ENCODE data around the gene PLEKHA6. TPM values are rescaled to one million over a fixed set of nuclear protein-coding genes. Genes with fewer than 3 reads are reported as not detected.

Gene PLEKHA6
- total RNA-seq, 1 donor from 2014 or later: 11.0 TPM

DNA sequence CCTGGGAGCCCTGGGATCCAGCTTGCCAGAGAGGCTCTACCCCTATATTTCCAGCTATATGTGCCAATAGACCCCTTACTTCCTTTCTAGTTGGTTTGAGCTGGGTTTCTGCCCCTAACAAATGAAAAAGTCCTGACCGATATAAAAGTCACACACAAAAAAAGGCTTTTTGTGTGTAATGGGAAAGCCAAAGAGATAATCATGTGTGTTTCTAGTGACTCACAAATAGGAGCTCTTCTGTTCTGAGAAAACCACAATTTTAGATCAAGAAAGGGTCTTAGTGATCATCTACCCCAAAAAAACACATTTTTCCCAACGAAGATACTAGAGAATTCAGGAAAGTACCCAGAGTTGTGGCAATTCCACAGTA lies 23.0 kb upstream of the PLEKHA6 start:
- FAIRE-seq (no peak), DNase-seq (ENCODE audit: low spot score in 2 of 2) (no peak)

DNA sequence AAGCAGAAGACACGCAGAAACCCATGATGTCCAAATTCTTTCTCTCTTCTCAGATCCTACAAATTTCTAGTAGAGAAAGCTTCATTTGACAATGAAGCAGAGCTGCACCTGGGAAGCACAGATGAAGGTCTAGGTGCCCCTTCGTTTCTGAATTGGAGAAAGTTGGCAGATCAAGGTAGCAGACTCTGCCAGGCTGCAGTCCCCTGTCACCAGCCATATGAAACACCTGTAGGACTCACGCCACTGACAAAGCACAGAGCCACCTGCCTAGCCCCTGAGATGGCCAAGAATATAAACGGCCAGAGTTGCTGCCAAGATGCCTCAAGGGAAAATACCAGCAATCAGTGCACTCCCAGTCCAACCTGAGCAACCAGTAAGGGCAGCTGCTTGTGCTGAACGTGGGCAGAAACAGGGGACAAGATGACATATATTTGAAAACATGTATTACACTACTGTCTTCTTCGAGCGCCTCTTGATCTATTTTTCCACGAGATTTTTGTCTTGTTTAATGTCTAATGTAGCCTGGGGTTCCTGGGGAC lies 20.6 kb upstream of the PLEKHA6 start:
- FAIRE-seq (no peak), DNase-seq (ENCODE audit: low spot score in 2 of 2) (no peak)

DNA sequence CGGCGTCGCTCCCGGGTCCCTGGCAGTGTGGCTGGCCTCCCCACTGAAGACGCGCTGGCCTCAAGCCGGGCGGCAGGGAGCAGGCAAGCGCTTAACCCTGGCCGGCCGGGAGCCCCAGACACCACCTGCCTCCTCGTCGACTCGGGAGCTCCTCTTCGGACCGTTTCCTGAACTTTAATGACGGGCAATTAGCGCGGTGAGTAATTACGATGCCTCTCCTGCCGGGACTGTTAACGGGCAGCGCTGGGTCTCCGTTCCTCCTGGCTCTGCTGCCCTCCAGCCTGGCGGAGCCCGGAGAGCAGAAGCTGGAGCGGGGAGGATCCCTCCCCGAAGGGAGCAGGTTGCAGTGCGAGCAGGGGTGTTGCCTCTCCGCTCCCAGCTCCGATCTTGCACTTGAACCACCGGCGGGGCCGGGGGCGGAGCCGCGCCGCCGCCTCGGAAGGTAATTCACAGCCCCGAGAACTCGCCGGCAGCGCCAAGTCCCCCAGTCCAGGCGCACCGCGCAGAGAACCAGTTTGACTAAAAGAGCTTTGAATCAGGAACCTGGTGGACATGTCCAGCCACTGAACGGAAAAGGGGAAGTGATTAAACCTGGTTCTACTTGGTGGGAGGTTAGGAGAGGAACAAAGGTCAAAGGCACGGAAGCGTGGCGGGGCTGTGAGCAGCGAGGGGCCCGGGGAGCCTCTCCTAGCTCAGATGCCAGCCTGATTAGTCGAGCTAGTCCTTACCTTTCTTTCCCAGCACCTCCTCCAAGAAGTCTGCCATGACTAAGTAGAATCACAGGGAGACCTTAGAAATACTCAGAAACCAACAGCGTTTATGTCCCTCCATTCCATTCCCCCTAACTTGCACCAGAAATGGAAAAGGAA lies 18.3 kb upstream of the PLEKHA6 start:
- DNase-seq (ENCODE audit: low spot score in 2 of 2): peak in 1 of 2 donors; percentile 59

DNA sequence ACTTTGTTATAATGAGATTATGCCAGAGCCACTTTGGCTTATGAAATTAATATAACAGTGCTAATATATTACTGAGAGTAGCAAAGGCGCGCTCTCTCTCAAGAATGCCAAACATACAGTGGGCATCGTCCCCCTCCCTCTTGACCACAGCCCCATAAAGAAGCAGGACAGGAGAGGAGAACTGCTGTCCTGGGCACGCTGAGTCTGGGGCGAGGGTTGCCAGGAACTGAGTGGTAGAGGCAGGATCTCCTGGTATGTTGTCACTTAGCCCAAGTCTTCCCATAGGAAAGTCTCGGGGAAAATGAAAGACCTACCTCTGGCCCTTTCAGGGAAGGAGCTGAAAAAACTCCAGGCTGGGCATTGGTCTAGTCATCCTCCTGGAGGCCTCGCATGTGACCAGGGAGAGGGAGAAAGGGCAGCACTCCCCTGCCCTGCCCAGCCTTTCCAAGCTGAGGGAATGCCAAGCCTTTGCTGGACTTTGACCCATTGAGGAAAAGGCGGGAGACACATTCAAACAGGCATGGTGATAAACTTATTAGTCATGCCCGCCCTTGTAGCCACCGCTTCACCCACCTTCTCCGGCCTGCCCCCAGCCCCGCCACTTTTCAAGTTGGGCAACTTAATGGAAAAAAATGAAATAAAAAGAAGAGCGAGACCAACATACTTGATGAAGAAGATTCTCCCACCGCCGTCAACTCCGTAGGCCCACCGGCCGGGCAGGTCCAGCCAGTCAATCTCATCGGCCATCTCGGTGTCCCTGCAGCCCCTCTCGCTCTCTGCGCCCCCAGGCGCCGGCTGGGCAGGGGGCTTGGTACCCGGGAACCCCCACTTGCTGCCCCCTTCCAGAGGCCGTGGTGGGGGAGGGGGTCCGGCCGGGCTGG lies 17.4 kb upstream of the PLEKHA6 start:
- FAIRE-seq (no peak), DNase-seq (ENCODE audit: low spot score in 2 of 2) (no peak)

More for the DNA sequence above, 18.3 kb upstream of the PLEKHA6 start:
- no peak for FAIRE-seq

DNA sequence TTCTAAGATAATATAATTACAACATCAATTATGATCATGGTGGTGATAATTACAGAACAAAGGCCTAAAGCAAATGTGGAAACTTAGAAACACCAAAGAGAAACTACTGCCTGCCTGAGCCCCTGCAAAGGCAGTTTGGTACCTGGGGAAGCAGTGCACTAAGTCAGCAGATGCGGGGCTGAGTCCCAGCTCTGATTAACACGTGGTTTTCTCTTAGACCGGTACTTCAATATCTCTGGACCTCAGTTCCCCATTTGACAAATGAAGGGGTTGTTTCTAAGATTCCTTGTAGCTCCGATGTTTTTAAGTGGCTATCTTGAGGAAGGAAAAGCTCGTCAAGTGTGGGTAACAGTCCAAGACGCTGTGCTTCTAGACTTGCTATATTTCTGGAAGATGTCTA lies 16.7 kb upstream of the PLEKHA6 start:
- FAIRE-seq (no peak), DNase-seq (ENCODE audit: low spot score in 2 of 2) (no peak)

DNA sequence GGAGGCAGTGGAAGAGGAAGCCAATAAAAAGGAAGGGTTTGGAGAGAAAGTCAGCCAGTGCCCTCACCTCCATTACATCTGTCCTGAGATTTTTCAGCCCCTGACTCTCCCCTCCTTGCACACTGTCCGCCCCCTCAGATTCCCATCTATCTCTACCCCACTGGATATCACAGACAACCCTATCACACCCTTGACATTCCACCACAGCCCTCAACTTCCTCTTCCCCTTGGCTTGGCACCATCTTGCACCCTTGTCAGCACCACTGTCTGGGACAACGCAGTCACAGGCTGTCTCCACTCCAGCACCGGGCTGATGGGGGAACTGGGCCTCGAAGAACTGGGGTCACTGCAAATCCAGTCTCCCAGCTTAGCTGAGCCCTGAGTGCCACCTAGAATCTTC lies 14.2 kb upstream of the PLEKHA6 start:
- DNase-seq (ENCODE audit: low spot score in 2 of 2): no peak
- FAIRE-seq: no peak

DNA sequence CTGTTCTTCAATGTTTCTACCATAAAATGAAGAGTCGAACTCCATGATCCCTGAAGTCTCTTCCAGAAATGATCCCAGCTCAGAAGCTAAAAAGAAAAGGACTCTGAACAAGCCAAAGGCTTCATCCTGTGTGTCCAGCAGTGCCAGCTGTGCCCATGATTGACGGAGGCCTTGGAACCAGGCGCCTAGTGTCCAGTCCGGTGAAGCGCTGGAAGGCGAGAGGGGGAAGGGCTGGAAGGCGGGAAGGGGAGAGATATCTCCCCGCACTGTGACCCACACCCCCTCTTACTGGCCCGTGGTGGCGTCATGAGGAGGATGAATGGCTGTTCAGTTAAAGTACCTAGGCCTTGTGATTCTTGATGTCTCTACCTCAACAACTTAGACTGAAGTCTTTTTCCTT lies 10.4 kb upstream of the PLEKHA6 start:
- FAIRE-seq (no peak), DNase-seq (ENCODE audit: low spot score in 2 of 2) (no peak)

DNA sequence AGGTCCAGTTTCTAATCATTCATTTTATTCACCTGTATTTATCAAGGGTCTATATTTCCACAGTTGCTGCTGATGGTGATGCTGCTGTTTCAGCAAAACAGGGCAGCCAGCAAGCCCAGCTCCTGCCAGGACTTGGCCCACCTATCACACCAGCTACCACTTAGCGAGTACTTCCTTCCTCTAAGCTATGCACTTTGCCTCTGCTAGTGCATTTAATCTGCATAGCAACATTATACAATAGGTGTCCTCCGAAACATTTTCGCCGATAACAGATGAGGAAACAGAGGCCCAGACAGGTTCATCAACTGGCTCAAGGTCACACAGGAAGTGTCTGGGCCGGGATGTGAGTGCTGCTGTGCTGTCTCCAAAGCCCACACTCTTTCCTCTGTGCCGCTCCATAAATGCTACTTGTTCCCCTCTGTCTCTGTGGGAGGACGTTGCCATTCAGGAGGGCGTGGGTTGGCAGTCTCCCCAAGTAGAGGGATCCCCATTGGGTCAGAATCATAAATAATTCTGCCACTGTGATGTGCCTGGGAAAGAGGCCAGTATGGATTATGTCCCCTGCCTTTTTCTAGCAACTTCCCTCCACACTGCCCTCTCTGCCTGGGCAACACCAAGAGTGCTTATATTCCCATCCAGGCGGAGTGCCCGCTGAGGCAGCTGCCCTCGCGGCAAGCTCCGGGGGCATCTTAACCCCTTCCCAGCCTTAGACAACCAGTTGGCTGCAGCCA lies 9.4 kb upstream of the PLEKHA6 start:
- no peak for FAIRE-seq

DNA sequence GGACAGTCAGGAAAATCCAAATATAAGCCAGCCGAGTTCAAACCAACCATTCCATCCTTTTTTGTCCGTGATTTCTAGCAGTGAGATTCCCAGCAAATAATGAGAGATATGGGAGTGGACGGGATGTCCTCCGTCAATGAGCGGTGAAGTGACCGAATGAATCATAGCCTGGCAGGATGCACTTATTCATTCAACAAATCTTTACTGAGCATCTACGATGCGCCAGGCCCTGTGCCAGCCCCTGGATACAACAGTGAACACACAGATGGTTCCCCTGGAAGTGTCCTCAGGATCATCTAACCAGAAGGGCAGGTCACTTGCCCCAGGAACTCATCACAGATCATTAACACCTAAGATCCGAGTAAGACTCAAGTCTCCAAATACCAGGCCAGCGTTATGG lies 8.2 kb upstream of the PLEKHA6 start:
- FAIRE-seq (no peak), DNase-seq (ENCODE audit: low spot score in 2 of 2) (no peak)

More for the DNA sequence above, 9.4 kb upstream of the PLEKHA6 start:
- peak in 1 of 2 donors; percentile 64 for DNase-seq (ENCODE audit: low spot score in 2 of 2)

DNA sequence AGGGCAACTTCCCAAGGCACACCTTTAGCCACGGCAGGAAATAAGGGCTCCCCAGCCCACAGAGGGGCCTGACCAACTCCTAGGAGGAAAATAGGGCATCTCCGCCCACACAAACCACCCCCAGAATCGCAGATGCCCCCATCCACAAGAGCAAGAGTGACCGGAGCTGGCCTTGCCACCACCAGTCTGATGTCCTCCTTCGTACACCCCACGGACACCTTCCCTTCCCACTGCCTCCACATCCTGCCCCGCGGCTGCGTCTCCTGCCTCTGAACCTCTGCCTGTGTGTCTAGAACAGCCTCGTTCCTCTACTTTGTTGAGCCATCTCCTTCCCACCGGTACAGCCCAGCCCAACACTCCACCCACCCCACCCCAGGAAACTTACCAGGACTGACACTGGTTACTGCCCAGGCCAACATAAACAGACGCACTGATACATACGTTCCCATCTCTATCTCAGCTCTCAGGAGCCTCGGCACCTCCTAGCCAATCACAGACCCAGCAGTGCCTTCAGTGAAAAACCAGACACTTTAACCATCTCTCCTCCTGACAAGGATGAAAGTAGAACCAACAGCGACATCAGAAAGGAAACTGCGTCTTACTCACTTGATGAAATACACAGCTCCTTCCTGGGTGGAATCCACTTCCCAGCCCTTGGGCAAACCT lies 7.6 kb upstream of the PLEKHA6 start:
- DNase-seq (ENCODE audit: low spot score in 2 of 2) (no peak), FAIRE-seq (no peak)

DNA sequence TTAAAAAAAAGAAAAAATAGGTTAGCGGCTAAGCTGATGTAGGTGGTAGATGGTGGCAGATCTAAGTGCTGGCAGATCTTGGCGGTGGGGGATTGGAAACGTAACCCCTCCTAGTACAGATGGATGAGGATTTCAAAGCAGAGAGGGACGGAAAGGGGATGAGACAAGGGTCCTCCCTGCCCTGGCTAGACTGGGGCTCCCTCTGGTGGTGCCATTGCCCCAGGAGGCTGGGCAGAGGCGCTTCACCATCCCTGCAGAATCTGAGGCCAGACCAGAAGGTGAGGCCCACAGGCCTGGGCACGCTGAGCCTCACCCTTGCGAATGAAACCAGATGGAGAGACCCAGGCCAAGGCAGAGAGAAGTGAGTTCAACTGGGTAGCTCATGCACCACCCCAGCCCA lies 7.0 kb upstream of the PLEKHA6 start:
- no peak for FAIRE-seq
- DNase-seq (ENCODE audit: low spot score in 2 of 2): no peak

DNA sequence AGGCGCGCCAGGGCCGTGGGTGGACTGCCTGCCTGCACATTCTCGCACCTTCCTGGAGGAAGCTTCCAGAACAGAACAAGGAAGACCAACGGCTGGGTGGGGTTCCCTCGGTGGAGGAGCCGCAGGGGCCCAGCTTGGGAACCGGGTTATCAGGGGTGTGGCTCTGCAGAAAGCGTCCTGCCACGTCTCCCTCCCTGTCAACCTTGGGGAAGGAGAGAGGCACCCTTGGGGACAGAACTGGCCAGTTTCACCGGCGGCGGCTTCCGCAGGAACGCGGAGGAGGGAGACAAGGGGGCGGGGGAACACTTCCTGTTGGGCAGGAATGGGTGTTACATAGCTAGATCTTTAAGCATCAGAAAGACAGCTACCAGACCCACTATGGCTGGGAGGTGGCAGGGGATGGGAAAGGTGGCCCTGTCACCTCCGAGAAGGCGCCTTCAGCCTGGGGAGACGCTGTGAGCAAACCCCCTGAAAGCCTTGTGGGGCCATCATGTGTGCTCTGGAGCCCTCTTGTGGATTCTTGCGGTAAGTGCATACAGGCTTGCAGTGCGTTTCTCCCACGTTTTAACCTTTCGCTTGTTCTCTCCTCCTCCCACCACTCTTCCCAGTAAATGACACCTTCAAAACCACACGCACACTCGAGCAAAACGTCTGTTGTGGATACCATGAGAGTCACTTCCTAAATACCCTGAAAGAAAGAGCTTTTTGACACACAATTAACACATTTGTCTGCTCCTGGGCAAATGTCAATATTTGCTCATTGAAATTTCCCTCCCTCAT lies 3.8 kb upstream of the PLEKHA6 start:
- no peak for FAIRE-seq
- DNase-seq (ENCODE audit: low spot score in 2 of 2): peak; percentile 46 to 68

DNA sequence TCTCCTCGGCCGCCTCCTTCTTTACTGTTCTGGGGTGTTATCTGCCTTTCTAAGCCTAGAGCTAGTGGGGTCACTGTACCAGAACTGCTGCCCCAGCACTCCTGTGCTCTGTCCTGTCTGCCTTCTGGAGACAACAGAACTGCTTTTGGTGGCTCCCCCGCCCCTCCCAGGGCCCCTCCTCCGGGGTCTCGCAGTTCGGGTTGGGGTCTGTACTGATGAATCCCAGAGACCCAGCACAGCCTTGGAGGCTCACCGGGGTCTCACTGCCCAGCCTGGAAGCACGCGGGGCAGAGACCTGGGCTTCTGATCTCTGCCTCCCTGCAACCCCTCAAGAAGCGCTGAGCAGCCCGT lies 3.2 kb upstream of the PLEKHA6 start:
- FAIRE-seq (no peak), DNase-seq (ENCODE audit: low spot score in 2 of 2) (no peak)

DNA sequence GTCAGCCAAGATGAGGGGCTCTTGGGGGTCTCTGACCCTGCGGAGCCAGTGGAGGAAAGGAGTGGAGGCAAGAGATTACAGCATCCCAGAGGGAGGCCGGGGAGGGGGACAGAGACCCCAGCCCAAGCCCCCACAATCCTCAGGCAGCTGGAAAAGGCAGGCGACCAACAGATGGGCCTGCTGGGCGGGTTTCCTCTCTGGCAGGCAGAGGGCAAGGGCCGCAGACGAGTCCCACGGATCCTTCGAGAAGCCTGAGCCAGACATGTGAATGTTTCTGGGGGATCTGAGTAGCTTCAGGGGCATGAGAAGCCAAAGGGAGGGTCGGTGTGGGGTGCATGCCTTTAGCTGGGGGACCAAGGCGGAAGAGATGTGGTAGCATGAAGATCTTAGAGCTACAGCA lies 2.1 kb upstream of the PLEKHA6 start:
- FAIRE-seq (no peak), DNase-seq (ENCODE audit: low spot score in 2 of 2) (no peak)

DNA sequence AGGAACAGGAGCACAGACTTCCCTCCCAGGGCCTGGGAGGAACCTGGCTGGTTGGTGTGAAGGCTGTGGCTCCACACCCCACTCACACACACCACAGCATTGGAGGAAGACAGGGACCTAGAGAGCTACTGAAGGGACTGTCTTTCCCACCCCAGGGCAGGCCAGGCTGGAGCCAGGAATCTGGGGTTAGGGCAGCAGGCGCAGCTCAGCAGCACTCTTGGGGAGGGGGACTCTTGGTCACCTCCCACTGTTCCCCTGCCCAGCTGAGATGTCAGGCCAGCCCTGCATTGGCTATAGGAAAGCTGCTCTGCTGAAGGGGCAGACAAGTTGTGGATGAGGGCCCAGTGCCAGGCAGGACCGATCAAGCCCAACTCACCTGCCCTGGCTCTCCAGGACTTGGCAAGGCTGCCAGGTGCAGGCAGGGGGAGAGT lies 1.6 kb upstream of the PLEKHA6 start:
- DNase-seq (ENCODE audit: low spot score in 2 of 2) (no peak), FAIRE-seq (no peak)

DNA sequence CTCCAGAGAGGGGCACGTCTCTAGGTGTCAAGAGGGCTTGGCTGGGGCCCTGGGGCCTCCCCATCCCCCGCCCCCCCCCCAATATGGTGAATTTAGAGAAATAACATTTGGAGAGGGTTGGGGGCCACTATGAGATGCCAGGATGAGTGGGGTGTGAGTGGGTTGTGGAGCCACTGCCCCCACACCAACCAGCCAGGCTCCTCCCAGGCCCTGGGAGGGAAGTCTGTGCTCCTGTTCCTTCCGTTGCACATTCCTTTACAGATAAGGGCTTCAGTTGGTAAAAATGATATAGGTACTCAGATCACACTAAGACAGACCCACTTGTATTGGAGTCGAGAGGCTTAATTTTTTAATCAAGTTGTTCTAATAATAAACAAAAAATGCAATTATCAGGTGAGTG lies 585 bp upstream of the PLEKHA6 start:
- DNase-seq (ENCODE audit: low spot score in 2 of 2) (no peak), FAIRE-seq (no peak)

DNA sequence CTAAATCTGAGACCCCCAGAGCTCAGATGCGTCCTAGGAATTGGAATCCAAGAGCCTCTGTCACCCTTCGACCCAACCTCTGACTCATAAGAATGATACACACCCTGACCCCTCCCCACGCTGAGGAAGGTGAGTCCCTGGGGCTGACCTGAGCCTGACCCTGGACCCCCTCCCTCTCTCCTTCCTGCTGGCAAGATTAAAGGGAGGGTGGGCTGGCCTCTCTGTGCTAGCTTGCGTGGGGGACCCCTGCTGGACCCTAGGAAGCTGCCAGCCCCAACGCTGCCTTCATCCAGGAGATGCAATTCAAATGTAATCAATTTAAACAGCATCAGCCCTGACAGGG lies 627 bp downstream of the PLEKHA6 start:
- FAIRE-seq: no peak
- DNase-seq (ENCODE audit: low spot score in 2 of 2): no peak

DNA sequence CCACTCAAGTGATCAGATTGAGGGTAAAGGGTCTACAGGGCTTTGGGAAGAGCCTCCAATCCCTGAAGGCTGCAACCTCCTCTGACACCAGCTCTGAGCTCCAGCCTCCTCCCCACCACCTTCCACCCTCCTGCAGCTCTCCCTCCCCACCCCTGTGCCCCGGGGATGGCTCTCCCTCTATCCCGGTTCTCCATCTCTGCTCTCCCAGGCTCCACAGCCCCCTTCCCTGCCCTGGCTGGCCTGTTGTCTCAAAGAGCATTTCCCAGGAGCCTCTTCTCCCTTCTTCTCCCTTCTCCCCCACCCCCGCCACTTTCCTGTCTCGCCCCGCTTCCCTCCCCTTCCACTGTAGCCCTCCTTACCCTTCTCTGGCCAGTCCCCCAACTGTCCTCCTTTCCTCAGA lies 1.1 kb downstream of the PLEKHA6 start:
- no peak for DNase-seq (ENCODE audit: low spot score in 2 of 2)
- FAIRE-seq: no peak
